Suprapubic skin (tissue), 4 donors: ENCODE data around the gene COL4A6.

ENCODE experiments used
- EP300 ChIP-seq: sonication (generic); formaldehyde crosslinking; IDR thresholded peaks from one replicate; pipeline ENCODE4 v1.6.1; 2017; ENCODE audit warnings: antibody characterized with exemption
- POLR2A ChIP-seq, 2 donors: fragments of 450-650 bp; IDR thresholded peaks; one replicate each; pipeline ENCODE4 v1.6.1; 2017; ENCODE audit warnings: antibody characterized with exemption in 2 of 2, mild to moderate bottlenecking in 2 of 2, moderate library complexity in 2 of 2
- POLR2AphosphoS5 ChIP-seq, 3 donors: sonication (generic); formaldehyde crosslinking; IDR thresholded peaks; one replicate each; pipeline ENCODE4 v1.6.1; 2017; ENCODE audit warnings: antibody characterized with exemption in 3 of 3
- TF ChIP-seq, protein P1 (sequence below), 2 donors: fragments of 200-600 bp in 1 of 2; fragments of 450-650 bp in 1 of 2; sonication (generic) in 1 of 2; IDR thresholded peaks; one replicate each; pipeline ENCODE4 v1.5.1; 2016 to 2019; ENCODE audit warnings: antibody characterized with exemption in 2 of 2, mild to moderate bottlenecking in 1 of 2, moderate library complexity in 1 of 2

GRCh38 chrX:108156082-108156481 lies 282.1 kb downstream of the COL4A6 start:
- TF ChIP-seq, protein P1, sequence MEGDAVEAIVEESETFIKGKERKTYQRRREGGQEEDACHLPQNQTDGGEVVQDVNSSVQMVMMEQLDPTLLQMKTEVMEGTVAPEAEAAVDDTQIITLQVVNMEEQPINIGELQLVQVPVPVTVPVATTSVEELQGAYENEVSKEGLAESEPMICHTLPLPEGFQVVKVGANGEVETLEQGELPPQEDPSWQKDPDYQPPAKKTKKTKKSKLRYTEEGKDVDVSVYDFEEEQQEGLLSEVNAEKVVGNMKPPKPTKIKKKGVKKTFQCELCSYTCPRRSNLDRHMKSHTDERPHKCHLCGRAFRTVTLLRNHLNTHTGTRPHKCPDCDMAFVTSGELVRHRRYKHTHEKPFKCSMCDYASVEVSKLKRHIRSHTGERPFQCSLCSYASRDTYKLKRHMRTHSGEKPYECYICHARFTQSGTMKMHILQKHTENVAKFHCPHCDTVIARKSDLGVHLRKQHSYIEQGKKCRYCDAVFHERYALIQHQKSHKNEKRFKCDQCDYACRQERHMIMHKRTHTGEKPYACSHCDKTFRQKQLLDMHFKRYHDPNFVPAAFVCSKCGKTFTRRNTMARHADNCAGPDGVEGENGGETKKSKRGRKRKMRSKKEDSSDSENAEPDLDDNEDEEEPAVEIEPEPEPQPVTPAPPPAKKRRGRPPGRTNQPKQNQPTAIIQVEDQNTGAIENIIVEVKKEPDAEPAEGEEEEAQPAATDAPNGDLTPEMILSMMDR (IDR thresholded peaks at IDR 0.05) = no peak
- TF ChIP-seq POLR2A (IDR thresholded peaks at IDR 0.05) (no peak), EP300 (no peak), POLR2AphosphoS5 (IDR thresholded peaks at IDR 0.05) (no peak)
